AG04450 (cell line): Measurements from ENCODE around the gene CYB561D1. TPM values are rescaled to one million over a fixed set of nuclear protein-coding genes. Genes with fewer than 3 reads are reported as not detected.

ENCODE experiments used
- CTCF ChIA-PET: fragments of 300-600, 350-600 bp; formaldehyde crosslinking; extraction: SDS; loops from one replicate; lab custom pipeline; 2022; ENCODE audit warnings: antibody characterized with exemption, inconsistent platforms; lab: Charles Lee
- POLR2A ChIA-PET: fragments of 350-600 bp; formaldehyde crosslinking; extraction: SDS; loops from one replicate; lab custom pipeline; 2021; ENCODE audit warnings: antibody characterized with exemption, inconsistent platforms; lab: Yijun Ruan, JAX
- DNase-seq: peaks from one replicate; pipeline ENCODE4 v3.0.0-alpha.2; 2011; ENCODE audit warnings: low read depth, low spot score
- H3K27ac ChIP-seq: one replicate; pipeline ENCODE4 v1.5.1; 2012; ENCODE audit warnings: low read depth, low read length, control low read depth
- H3K27me3 ChIP-seq: one replicate; pipeline ENCODE4 v1.6.0; 2012; ENCODE audit warnings: low read length; ENCODE audit not compliant: control insufficient read depth, insufficient read depth
- H3K4me3 ChIP-seq: 2 replicates; pipeline ENCODE4 v1.5.1; 2011; ENCODE audit warnings: mild to moderate bottlenecking, low read depth, low read length, control low read depth
- H3K9me3 ChIP-seq: 2 replicates; pipeline ENCODE4 v1.5.1; 2012; ENCODE audit warnings: low read length; ENCODE audit not compliant: control insufficient read depth, insufficient read depth
- CTCF ChIP-seq: IDR thresholded peaks from 2 replicates; pipeline ENCODE4 v1.5.1; 2011; ENCODE audit warnings: low read depth, low read length, control low read depth, inconsistent platforms
- polyA plus RNA-seq: library from polyadenylated mRNA; depleted of rRNA; stranded (reverse); fragments of >200 nt; gene quantifications from 2 replicates; pipeline ENCODE4 v1.2.3, GENCODE V29; 2011

Gene CYB561D1
- polyA plus RNA-seq, 1 experiment: 5.4 TPM

GRCh38 chr1:109539676-109540075, 45.8 kb downstream of the CYB561D1 start, which contains the start of gene GPR61:
Gene GPR61, plus strand, starts transcription at chr1:109539872. Its CDS starts 3,151 bp downstream, at chr1:109543023.
- POLR2A ChIA-PET: interaction anchor here (0.9 kb wide), 1 partner anchor 9 kb away, joined by 5 read pairs; the partner anchor contains the start of gene GNAI3
- Histone ChIP-seq H3K4me3 (no peak within 1 kb of the TSS), H3K9me3 (no peaks in the 10 kb centered on the region), H3K27me3 (peaks cover 15% of the 10 kb centered on the region), H3K27ac (no peak within 1 kb of the TSS)
- CTCF ChIA-PET: interaction anchor here (2.4 to 17.0 kb wide), 2 partner anchors 39 to 235 kb away, joined by 11 to 1351 read pairs; partner anchors contain the start of genes AMIGO1, ATXN7L2 and CYB561D1
- TF ChIP-seq CTCF: no peak
- no peak for DNase-seq

GRCh38 chr1:109541102-109541501, 47.2 kb downstream of the CYB561D1 start:
- ChIA-PET POLR2A (no interaction called here), CTCF (interaction anchor here (1.2 to 17.0 kb wide), 8 partner anchors 9 to 443 kb away, joined by 3 to 1351 read pairs (median 6); partner anchors contain the start of genes AHCYL1, AMIGO1, ATXN7L2 and CYB561D1)
- Histone ChIP-seq H3K9me3 (no peaks in the 10 kb centered on the region), H3K27ac (no peak overlapping the region), H3K27me3 (peaks cover 15% of the 10 kb centered on the region), H3K4me3 (no peak overlapping the region)
- no peak for TF ChIP-seq CTCF
- no peak for DNase-seq

GRCh38 chr1:109542657-109543056, 48.8 kb downstream of the CYB561D1 start:
- H3K4me3 ChIP-seq: no peak overlapping the region
- ChIA-PET POLR2A (no interaction called here), CTCF (interaction anchor here (1.2 to 17.0 kb wide), 6 partner anchors 10 to 442 kb away, joined by 4 to 1351 read pairs (median 16); partner anchors contain the start of genes AHCYL1, AMIGO1, ATXN7L2 and CYB561D1)
- peaks cover 15% of the 10 kb centered on the region for H3K27me3 ChIP-seq
- no peak for TF ChIP-seq CTCF
- H3K9me3 ChIP-seq: no peaks in the 10 kb centered on the region
- H3K27ac ChIP-seq: no peak overlapping the region
- no peak for DNase-seq

- no peaks in the 10 kb centered on the region; the same call in 1 of the 2 replicates for H3K9me3 ChIP-seq
- peaks cover 15% of the 10 kb centered on the region for H3K27me3 ChIP-seq
- CTCF ChIA-PET: interaction anchor here (1.2 to 4.7 kb wide), 4 partner anchors 11 to 231 kb away, joined by 4 to 164 read pairs (median 34); no protein-coding TSS in a partner anchor
- POLR2A ChIA-PET: no interaction called here
- no peak for DNase-seq
- H3K4me3 ChIP-seq: no peak overlapping the region
- TF ChIP-seq CTCF: no peak
- H3K27ac ChIP-seq: no peak overlapping the region
Observed at GRCh38 chr1:109543283-109543987, 49.5 kb downstream of the CYB561D1 start.
